Measurements from ENCODE around the gene RPEL1.
"Not testable (repeated sequence)": the region's sequence is repeated elsewhere in the genome, so short reads cannot be mapped to it uniquely, and the experiment has no call there.

RPEL1 gene

GRCh38 chr10:103199488-103199887 lies 46.2 kb upstream of the RPEL1 start:
- TF ChIP-seq CTCF (IDR thresholded peaks at IDR 0.05) = no peak
- H3K27me3 ChIP-seq (ENCODE audit: control insufficient read depth, insufficient read depth, low read length) = no peaks in the 10 kb centered on the region
- H3K9ac ChIP-seq = no peak overlapping the region
- no peaks in the 10 kb centered on the region for H3K36me3 ChIP-seq (ENCODE audit: control insufficient read depth, insufficient read depth, low read length)
- H3K27ac ChIP-seq = no peak overlapping the region
- H2AFZ ChIP-seq = no peak overlapping the region
- no peak overlapping the region for H3K4me3 ChIP-seq (ENCODE audit: low read depth, low read length)
- no peaks in the 10 kb centered on the region for H3K79me2 ChIP-seq
- no peaks in the 10 kb centered on the region for H3K9me3 ChIP-seq (ENCODE audit: control insufficient read depth, low read length)
- H3K4me1 ChIP-seq = peaks cover 20% of the 10 kb centered on the region
- no peak overlapping the region for H3K4me2 ChIP-seq (ENCODE audit: low read length)

GRCh38 chr10:103202319-103202718 lies 43.4 kb upstream of the RPEL1 start:
- Histone ChIP-seq H3K27me3 (ENCODE audit: control insufficient read depth, insufficient read depth, low read length) (no peaks in the 10 kb centered on the region), H2AFZ (no peak overlapping the region), H3K9me3 (ENCODE audit: control insufficient read depth, low read length) (no peaks in the 10 kb centered on the region), H3K79me2 (no peaks in the 10 kb centered on the region), H3K4me3 (ENCODE audit: low read depth, low read length) (no peak overlapping the region), H3K27ac (no peak overlapping the region), H3K4me2 (ENCODE audit: low read length) (no peak overlapping the region), H3K4me1 (peaks cover 10% of the 10 kb centered on the region), H3K36me3 (ENCODE audit: control insufficient read depth, insufficient read depth, low read length) (no peaks in the 10 kb centered on the region), H3K9ac (no peak overlapping the region)
- TF ChIP-seq CTCF (IDR thresholded peaks at IDR 0.05) = no peak

- Histone ChIP-seq H3K9ac (no peak overlapping the region), H3K27me3 (ENCODE audit: control insufficient read depth, insufficient read depth, low read length) (no peaks in the 10 kb centered on the region), H3K79me2 (no peaks in the 10 kb centered on the region), H3K4me1 (peaks cover 2% of the 10 kb centered on the region), H3K4me3 (ENCODE audit: low read depth, low read length) (no peak overlapping the region), H3K27ac (no peak overlapping the region), H3K4me2 (ENCODE audit: low read length) (no peak overlapping the region), H3K36me3 (ENCODE audit: control insufficient read depth, insufficient read depth, low read length) (no peaks in the 10 kb centered on the region), H2AFZ (no peak overlapping the region), H3K9me3 (ENCODE audit: control insufficient read depth, low read length) (no peaks in the 10 kb centered on the region)
- no peak for TF ChIP-seq CTCF (IDR thresholded peaks at IDR 0.05)
Measured at GRCh38 chr10:103203466-103203865, 42.2 kb upstream of the RPEL1 start.

GRCh38 chr10:103204353-103205255 lies 41.1 kb upstream of the RPEL1 start:
- Histone ChIP-seq H3K9ac (no peak overlapping the region), H3K79me2 (no peaks in the 10 kb centered on the region), H3K36me3 (ENCODE audit: control insufficient read depth, insufficient read depth, low read length) (no peaks in the 10 kb centered on the region), H3K9me3 (ENCODE audit: control insufficient read depth, low read length) (no peaks in the 10 kb centered on the region), H2AFZ (no peak overlapping the region), H3K4me2 (ENCODE audit: low read length) (no peak overlapping the region), H3K27ac (no peak overlapping the region), H3K27me3 (ENCODE audit: control insufficient read depth, insufficient read depth, low read length) (no peaks in the 10 kb centered on the region), H3K4me1 (no peaks in the 10 kb centered on the region), H3K4me3 (ENCODE audit: low read depth, low read length) (no peak overlapping the region)
- TF ChIP-seq CTCF (IDR thresholded peaks at IDR 0.05) = no peak

GRCh38 chr10:103205401-103205800 lies 40.3 kb upstream of the RPEL1 start:
- not testable (repeated sequence) for H3K36me3 ChIP-seq (ENCODE audit: control insufficient read depth, insufficient read depth, low read length); H2AFZ ChIP-seq; H3K4me1 ChIP-seq; H3K79me2 ChIP-seq; H3K9ac ChIP-seq; H3K27me3 ChIP-seq (ENCODE audit: control insufficient read depth, insufficient read depth, low read length); H3K4me2 ChIP-seq (ENCODE audit: low read length); H3K9me3 ChIP-seq (ENCODE audit: control insufficient read depth, low read length); H3K27ac ChIP-seq; H3K4me3 ChIP-seq (ENCODE audit: low read depth, low read length)

GRCh38 chr10:103206715-103207114 lies 39.0 kb upstream of the RPEL1 start:
- not testable (repeated sequence) for H3K27ac ChIP-seq; H3K36me3 ChIP-seq (ENCODE audit: control insufficient read depth, insufficient read depth, low read length); H3K27me3 ChIP-seq (ENCODE audit: control insufficient read depth, insufficient read depth, low read length); H3K9me3 ChIP-seq (ENCODE audit: control insufficient read depth, low read length); H3K9ac ChIP-seq; H2AFZ ChIP-seq; H3K4me2 ChIP-seq (ENCODE audit: low read length); H3K79me2 ChIP-seq; H3K4me3 ChIP-seq (ENCODE audit: low read depth, low read length); H3K4me1 ChIP-seq
